Measurements from ENCODE around the gene GATA3. TPM values are rescaled to one million over a fixed set of nuclear protein-coding genes. Genes with fewer than 3 reads are reported as not detected.

Gene GATA3
- total RNA-seq, 4 donors from 2014 or later = 0.80 to 5.8 (median 1.4) TPM; not detected in 1

DNA sequence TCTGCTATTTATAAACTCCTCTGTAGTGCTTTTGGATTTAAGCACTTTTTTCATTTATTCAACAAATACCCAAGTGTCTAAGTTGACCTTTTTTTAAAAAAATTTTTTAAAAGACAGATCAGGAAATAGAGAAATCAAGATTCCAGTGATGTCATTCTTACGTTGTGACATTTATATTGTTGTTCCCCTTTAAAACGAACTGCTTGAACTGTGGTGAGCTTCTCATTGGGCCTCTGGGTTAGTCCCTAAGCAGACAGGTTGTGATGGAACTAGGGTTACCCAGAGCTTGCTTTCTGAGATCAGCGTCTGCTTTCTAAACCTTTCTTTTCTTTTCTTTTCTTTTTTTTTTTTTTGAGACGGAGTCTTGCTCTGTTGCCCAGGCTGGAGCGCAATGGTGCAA is 22.4 kb downstream of the GATA3 start:
- no peak for DNase-seq
- no peaks in the 10 kb centered on the region for H3K27me3 ChIP-seq
- no peak overlapping the region for H3K27ac ChIP-seq
- H3K4me3 ChIP-seq = no peak overlapping the region
- TF ChIP-seq, protein P1, sequence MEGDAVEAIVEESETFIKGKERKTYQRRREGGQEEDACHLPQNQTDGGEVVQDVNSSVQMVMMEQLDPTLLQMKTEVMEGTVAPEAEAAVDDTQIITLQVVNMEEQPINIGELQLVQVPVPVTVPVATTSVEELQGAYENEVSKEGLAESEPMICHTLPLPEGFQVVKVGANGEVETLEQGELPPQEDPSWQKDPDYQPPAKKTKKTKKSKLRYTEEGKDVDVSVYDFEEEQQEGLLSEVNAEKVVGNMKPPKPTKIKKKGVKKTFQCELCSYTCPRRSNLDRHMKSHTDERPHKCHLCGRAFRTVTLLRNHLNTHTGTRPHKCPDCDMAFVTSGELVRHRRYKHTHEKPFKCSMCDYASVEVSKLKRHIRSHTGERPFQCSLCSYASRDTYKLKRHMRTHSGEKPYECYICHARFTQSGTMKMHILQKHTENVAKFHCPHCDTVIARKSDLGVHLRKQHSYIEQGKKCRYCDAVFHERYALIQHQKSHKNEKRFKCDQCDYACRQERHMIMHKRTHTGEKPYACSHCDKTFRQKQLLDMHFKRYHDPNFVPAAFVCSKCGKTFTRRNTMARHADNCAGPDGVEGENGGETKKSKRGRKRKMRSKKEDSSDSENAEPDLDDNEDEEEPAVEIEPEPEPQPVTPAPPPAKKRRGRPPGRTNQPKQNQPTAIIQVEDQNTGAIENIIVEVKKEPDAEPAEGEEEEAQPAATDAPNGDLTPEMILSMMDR (IDR thresholded peaks at IDR 0.05) = no peak
- no peak for TF ChIP-seq POLR2A (IDR thresholded peaks at IDR 0.05)
- no peaks in the 10 kb centered on the region for H3K4me1 ChIP-seq
- no peaks in the 10 kb centered on the region for H3K36me3 ChIP-seq
- H3K9me3 ChIP-seq = no peaks in the 10 kb centered on the region

DNA sequence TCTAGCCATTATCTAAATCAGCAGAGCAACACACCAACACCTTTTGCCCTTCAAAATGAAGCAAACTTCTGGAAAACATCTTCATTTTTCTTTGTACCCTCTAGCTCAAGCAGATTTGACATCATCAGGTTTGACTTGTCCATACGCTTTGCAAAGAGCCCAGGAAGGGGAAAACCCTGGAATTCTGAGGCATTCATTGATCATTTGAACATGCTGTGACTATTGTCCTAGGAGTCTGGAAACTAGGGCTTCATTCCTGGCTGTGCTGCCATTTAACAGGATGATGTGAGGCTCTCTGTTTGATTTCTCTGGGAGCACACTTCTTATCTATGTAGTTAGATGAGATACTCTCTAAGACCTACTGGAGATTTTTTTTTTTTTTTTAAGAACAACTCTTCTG is 23.5 kb downstream of the GATA3 start:
- Histone ChIP-seq H3K4me3 (no peak overlapping the region), H3K4me1 (no peaks in the 10 kb centered on the region), H3K36me3 (no peaks in the 10 kb centered on the region), H3K9me3 (no peaks in the 10 kb centered on the region), H3K27ac (no peak overlapping the region), H3K27me3 (no peaks in the 10 kb centered on the region)
- TF ChIP-seq, protein P1 (IDR thresholded peaks at IDR 0.05) = no peak
- no peak for TF ChIP-seq POLR2A (IDR thresholded peaks at IDR 0.05)
- DNase-seq = no peak

DNA sequence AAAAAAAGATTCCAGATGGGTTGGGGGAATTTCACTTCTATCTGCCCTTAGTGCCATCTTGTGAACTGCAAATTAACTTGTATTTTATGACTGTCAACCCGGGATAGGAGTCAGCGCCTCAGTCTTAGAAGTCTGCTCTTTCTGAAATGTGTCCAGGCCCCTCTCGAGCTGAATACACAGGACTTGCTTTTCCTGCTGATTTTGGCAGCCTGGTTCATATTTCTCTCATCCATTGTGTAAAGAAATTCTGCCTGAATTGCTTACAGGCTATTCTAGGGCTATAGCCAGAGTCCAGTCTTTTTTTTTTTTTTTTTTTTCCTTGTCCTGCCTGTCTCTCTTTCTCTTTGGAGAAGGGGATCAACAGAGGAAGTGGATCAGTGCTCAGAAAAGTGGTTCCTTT is 24.6 kb downstream of the GATA3 start:
- Histone ChIP-seq H3K27me3 (no peaks in the 10 kb centered on the region), H3K4me1 (no peaks in the 10 kb centered on the region), H3K9me3 (no peaks in the 10 kb centered on the region), H3K4me3 (no peak overlapping the region), H3K36me3 (no peaks in the 10 kb centered on the region), H3K27ac (no peak overlapping the region)
- TF ChIP-seq, protein P1 (IDR thresholded peaks at IDR 0.05) = no peak
- no peak for TF ChIP-seq POLR2A (IDR thresholded peaks at IDR 0.05)
- no peak for DNase-seq

DNA sequence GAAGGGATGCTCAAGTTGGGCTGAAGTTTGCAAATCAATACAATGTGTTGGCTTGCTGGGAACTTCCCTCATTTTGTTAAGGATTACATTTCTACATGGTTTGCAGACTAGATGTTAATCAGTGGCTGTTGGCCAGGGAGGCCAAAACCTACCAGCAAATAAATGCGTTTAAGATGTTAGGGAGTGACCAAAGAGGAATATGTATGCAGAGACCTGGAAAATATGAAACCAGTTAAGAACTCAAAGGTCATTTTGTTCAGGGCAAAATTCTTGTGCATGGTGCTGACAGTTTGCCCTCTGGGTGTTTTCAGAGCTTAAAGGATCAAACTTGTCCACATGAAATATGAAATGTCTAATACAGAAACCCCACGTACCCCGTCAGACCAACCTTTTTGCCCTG is 30.3 kb downstream of the GATA3 start:
- Histone ChIP-seq H3K27me3 (no peaks in the 10 kb centered on the region), H3K4me3 (no peak overlapping the region), H3K9me3 (no peaks in the 10 kb centered on the region), H3K36me3 (no peaks in the 10 kb centered on the region), H3K27ac (no peak overlapping the region), H3K4me1 (no peaks in the 10 kb centered on the region)
- DNase-seq = no peak
- TF ChIP-seq, protein P1 (IDR thresholded peaks at IDR 0.05) = no peak
- no peak for TF ChIP-seq POLR2A (IDR thresholded peaks at IDR 0.05)

DNA sequence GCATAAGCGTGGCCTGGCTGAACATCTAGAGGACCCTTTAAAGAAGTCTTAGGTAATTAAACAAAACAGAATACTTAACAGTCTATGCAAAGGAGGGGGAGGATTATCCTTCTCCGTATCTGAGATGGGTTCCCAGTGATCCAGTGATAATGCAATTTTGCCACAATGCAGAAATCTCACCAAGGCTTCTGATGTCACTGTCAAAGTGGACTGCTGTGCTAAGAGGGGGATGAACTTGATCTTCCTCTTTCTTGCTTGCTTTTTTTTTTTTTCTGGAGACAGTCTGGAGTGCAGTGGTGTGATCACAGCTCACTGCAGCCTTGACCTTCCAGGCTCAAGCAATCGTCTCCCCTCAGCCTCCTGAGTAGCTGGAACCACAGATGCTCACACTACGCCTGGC is 30.8 kb downstream of the GATA3 start:
- DNase-seq = no peak
- TF ChIP-seq, protein P1 (IDR thresholded peaks at IDR 0.05) = no peak

DNA sequence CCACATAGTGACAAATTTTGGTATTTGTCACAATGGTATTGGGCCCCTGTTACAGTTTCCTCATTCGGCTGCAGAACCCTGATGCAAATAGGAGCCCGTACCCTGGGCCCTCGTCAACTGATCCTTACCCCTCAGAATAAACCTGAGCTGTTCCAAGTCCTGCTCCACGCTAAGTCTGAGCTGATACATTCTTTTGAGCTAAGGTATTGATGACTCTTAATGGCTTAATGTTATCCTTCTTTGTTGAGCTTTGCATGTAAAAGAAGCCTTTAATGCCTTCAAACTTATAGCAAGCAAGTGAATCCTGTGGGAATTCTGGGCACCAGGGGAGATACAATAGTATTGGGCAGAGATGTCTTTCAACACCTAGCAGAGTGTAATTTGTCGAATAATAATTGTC is 31.8 kb downstream of the GATA3 start:
- no peak for DNase-seq
- no peak for TF ChIP-seq POLR2A (IDR thresholded peaks at IDR 0.05)
- TF ChIP-seq, protein P1 (IDR thresholded peaks at IDR 0.05) = no peak
- no peaks in the 10 kb centered on the region for H3K9me3 ChIP-seq
- H3K27me3 ChIP-seq = no peaks in the 10 kb centered on the region
- H3K4me1 ChIP-seq = no peaks in the 10 kb centered on the region
- H3K4me3 ChIP-seq = no peak overlapping the region
- no peaks in the 10 kb centered on the region for H3K36me3 ChIP-seq
- H3K27ac ChIP-seq = no peak overlapping the region

More for the DNA sequence above, 30.8 kb downstream of the GATA3 start:
- H3K4me3 ChIP-seq = no peak overlapping the region
- H3K4me1 ChIP-seq = no peaks in the 10 kb centered on the region
- no peaks in the 10 kb centered on the region for H3K36me3 ChIP-seq
- H3K9me3 ChIP-seq = no peaks in the 10 kb centered on the region
- H3K27me3 ChIP-seq = no peaks in the 10 kb centered on the region
- no peak overlapping the region for H3K27ac ChIP-seq
